Sigmoid colon (tissue), 7 donors: ENCODE data around the gene SH2D2A. TPM values are rescaled to one million over a fixed set of nuclear protein-coding genes. Genes with fewer than 3 reads are reported as not detected.

Source experiments
- DNase-seq: peaks from one replicate; pipeline ENCODE4 v3.0.0-alpha.2; 2019
- H3K27ac ChIP-seq, 4 donors: fragments of 200-600 bp; sonication (generic); one replicate each; pipeline ENCODE4 v1.5.1; 2016 to 2019; ENCODE audit warnings: mild to moderate bottlenecking in 1 of 4
- H3K27me3 ChIP-seq, 3 donors: fragments of 200-600 bp; sonication (generic); one replicate each; pipeline ENCODE4 v1.5.1; 2019; ENCODE audit warnings: mild to moderate bottlenecking in 1 of 3
- H3K36me3 ChIP-seq, 4 donors: fragments of 200-600 bp; sonication (generic); one replicate each; pipeline ENCODE4 v1.5.1; 2016 to 2019
- H3K4me1 ChIP-seq, 4 donors: fragments of 200-600 bp; sonication (generic); one replicate each; pipeline ENCODE4 v1.5.1; 2017 to 2019
- H3K4me3 ChIP-seq, 4 donors: fragments of 200-600 bp; sonication (generic); one replicate each; pipeline ENCODE4 v1.5.1; 2017 to 2019; ENCODE audit warnings: mild to moderate bottlenecking in 2 of 4, moderate library complexity in 1 of 4
- H3K9me3 ChIP-seq, 4 donors: fragments of 200-600 bp in 3 of 4; sonication (generic) in 3 of 4; one replicate each; pipeline versions ENCODE4 v1.5.1 to v1.6.1; 2013 to 2019
- CTCF ChIP-seq, 4 experiments: fragments of 450-650 bp in 3 of 4; fragments of 200-600 bp in 1 of 4; IDR thresholded peaks; one replicate each; pipeline ENCODE4 v1.5.1; 2016 to 2019; ENCODE audit warnings: antibody characterized with exemption in 4 of 4, mild to moderate bottlenecking in 3 of 4, moderate library complexity in 2 of 4
- EP300 ChIP-seq, 4 donors: sonication (generic); formaldehyde crosslinking; IDR thresholded peaks; one replicate each; pipeline ENCODE4 v1.6.1; 2017; ENCODE audit warnings: antibody characterized with exemption in 4 of 4
- POLR2A ChIP-seq, 2 donors: fragments of 450-650 bp; IDR thresholded peaks; one replicate each; pipeline ENCODE4 v1.6.1; 2016; ENCODE audit warnings: antibody characterized with exemption in 2 of 2, mild to moderate bottlenecking in 2 of 2, moderate library complexity in 2 of 2
- POLR2AphosphoS5 ChIP-seq, 4 donors: sonication (generic); formaldehyde crosslinking; IDR thresholded peaks; one replicate each; pipeline ENCODE4 v1.6.1; 2017; ENCODE audit warnings: antibody characterized with exemption in 4 of 4
- WGBS, 2 donors: extraction: QIAGEN DNeasy Blood & Tissue Kit; methylation state at CpG; one replicate each; pipeline ENCODE4 v1.1.7; 2013; 5-methylcytosine and 5-hydroxymethylcytosine counted together
- intact Hi-C: fragments of 100-400 bp; cut with DNase I; formaldehyde crosslinking; loops from one replicate; pipeline ENCODE4 v1.15.1; 2023
- polyA plus RNA-seq, 3 donors: library from polyadenylated mRNA; stranded (reverse); fragments of 200-250 nt; gene quantifications; one replicate each; pipeline ENCODE4 v1.2.3, GENCODE V29; 2013
- total RNA-seq, 4 donors: library from RNA; depleted of rRNA; stranded (reverse); fragments of >200 nt; gene quantifications; one replicate each; pipeline ENCODE4 v1.1.0, GENCODE V29; 2016
- donor health status: healthy with polysubstance abuse.
- donor health status: Bipolar disorder and iron deficiency.
- donor health status: healthy.

The SH2D2A gene
- total and polyA plus RNA-seq, 7 donors: 0.69 to 8.2 (median 3.3) TPM

DNA sequence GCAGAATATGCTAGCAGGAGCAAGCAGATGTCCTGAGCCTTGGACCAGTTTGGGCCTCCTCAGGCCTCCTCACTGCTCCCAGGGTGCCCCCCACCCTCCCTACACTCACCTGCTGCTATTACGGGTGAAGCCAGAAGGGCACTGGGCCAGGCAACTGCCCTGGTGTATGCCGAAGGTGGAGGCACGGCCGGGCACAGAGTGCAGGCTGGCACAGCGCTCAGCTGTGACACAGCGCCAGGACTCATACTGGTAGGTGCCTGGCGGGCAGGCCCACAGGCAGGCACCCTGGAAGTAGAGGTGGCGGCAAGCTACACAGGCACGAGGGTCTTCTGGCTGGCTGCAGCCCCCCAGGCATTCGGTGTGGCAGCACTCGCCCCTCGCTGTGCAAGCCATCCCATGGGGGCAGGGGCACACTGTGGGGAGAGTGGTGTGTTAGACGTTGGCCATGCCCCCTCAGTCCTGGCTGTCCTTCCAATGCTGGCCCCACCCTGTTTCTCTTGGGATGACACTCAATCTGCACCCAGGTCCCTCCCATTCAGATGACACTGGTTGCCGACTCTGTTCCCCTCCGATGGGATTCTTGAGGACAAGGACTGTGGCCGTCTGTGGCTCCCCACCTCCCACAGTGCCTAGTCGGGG lies 35.2 kb upstream of the SH2D2A start:
- Histone ChIP-seq H3K4me3 (no peak overlapping the region), H3K9me3 (no peaks in the 10 kb centered on the region), H3K4me1 (peaks cover 0 to 9% (median 3%) of the 10 kb centered on the region in 4 donors), H3K27ac (no peak overlapping the region), H3K27me3 (peaks cover 4 to 21% (median 21%) of the 10 kb centered on the region in 3 donors), H3K36me3 (no peaks in the 10 kb centered on the region)
- TF ChIP-seq POLR2A (IDR thresholded peaks at IDR 0.05): no peak
- TF ChIP-seq POLR2AphosphoS5 (IDR thresholded peaks at IDR 0.05): no peak
- TF ChIP-seq EP300 (IDR thresholded peaks at IDR 0.05): no peak
- no peak for TF ChIP-seq CTCF (IDR thresholded peaks at IDR 0.05)
- DNase-seq: no peak
- intact Hi-C loops: no loop called here
- WGBS, 2 donors: 43 to 77% methylated on average over 17 of the region's 17 CpGs

GRCh38 chr1:156849151-156849496 lies 32.5 kb upstream of the SH2D2A start:
- intact Hi-C loops: no loop called here
- H3K4me3 ChIP-seq: no peak overlapping the region
- TF ChIP-seq CTCF (IDR thresholded peaks at IDR 0.05) (no peak), EP300 (IDR thresholded peaks at IDR 0.05) (no peak), POLR2A (IDR thresholded peaks at IDR 0.05) (no peak), POLR2AphosphoS5 (IDR thresholded peaks at IDR 0.05) (no peak)
- H3K27me3 ChIP-seq: peaks cover 15 to 46% (median 43%) of the 10 kb centered on the region in 3 donors
- H3K4me1 ChIP-seq: peaks cover 0 to 19% (median 8%) of the 10 kb centered on the region in 4 donors
- DNase-seq: no peak
- H3K36me3 ChIP-seq: no peaks in the 10 kb centered on the region
- no peaks in the 10 kb centered on the region for H3K9me3 ChIP-seq
- no peak overlapping the region for H3K27ac ChIP-seq
- WGBS, 2 donors: 34 to 41% methylated on average over 23 of the region's 23 CpGs

- no peak for TF ChIP-seq CTCF (IDR thresholded peaks at IDR 0.05)
- TF ChIP-seq EP300 (IDR thresholded peaks at IDR 0.05): no peak
- TF ChIP-seq POLR2A (IDR thresholded peaks at IDR 0.05): no peak
- TF ChIP-seq POLR2AphosphoS5 (IDR thresholded peaks at IDR 0.05): no peak
- Histone ChIP-seq H3K9me3 (no peaks in the 10 kb centered on the region), H3K4me3 (no peak overlapping the region), H3K36me3 (no peaks in the 10 kb centered on the region), H3K27ac (no peak overlapping the region), H3K4me1 (peaks cover 0 to 19% (median 8%) of the 10 kb centered on the region in 4 donors), H3K27me3 (peaks cover 15 to 51% (median 46%) of the 10 kb centered on the region in 3 donors)
- no peak for DNase-seq
- 10 to 12% methylated on average over 36 of the region's 36 CpGs for WGBS, 2 donors
- intact Hi-C loops: no loop called here
These were observed 32.0 kb upstream of the SH2D2A start for GRCh38 chr1:156848461-156849150.

DNA sequence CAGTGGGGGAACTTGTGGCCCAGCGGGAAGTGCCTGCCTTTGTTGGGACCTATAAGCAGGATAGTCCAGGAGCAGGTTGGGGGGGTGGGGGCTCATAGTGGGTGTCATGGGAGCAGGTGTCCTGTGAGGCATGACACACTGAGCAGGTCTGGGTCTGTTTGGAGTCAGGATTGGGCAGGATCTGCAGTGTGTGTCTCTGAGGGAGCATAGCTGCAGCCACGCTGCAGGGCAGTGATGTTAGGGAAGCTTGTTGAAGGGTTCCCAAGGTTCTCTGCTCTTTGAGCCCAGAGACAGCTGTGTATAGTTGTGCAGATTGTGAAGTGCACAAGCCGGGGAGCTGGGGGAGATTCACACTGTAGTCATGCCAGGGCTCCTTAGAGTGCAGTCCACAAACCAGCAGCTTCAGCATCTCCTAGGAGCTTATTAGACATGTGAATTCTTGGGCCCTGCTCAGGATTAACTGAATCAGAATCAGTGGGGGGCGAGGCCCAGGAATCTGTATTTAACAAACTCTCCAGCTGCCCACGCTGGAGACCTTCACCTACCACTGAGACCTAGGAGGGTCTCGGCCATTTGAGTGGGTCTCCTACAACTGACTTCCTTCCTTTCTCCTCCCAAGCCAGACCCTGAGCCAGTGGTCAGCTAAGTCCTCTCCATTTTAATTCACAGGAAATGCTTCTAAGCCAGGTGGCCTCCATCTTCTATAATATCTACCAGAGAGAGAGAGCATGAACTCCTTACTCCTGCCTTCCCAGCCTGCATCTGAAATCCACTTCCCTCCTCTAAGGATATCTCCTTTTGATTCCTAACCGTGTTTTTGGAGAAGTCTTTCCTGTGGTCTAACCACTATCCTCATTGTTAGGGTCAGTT lies 31.2 kb upstream of the SH2D2A start:
- no peak for TF ChIP-seq EP300 (IDR thresholded peaks at IDR 0.05)
- TF ChIP-seq POLR2A (IDR thresholded peaks at IDR 0.05): no peak
- no peak for TF ChIP-seq CTCF (IDR thresholded peaks at IDR 0.05)
- no peak for TF ChIP-seq POLR2AphosphoS5 (IDR thresholded peaks at IDR 0.05)
- intact Hi-C loops: no loop called here
- peaks cover 0 to 19% (median 8%) of the 10 kb centered on the region in 4 donors for H3K4me1 ChIP-seq
- H3K27me3 ChIP-seq: peaks cover 15 to 59% (median 46%) of the 10 kb centered on the region in 3 donors
- H3K4me3 ChIP-seq: no peak overlapping the region
- WGBS, 2 donors: 72 to 76% methylated on average over 7 of the region's 7 CpGs
- no peak overlapping the region for H3K27ac ChIP-seq
- no peaks in the 10 kb centered on the region for H3K36me3 ChIP-seq
- DNase-seq: no peak
- H3K9me3 ChIP-seq: no peaks in the 10 kb centered on the region
